GM12878 (cell line): ENCODE measurements around the gene DMXL2.

ENCODE experiments used
- BHLHE40 ChIP-seq, 2 experiments: fragments of 450-650 bp in 1 of 2; IDR thresholded peaks; 2 replicates each; pipeline ENCODE4 v1.6.1; 2011 to 2017; ENCODE audit warnings: low read depth in 2 of 2, borderline replicate concordance in 1 of 2, improper control_type of control experiment in 1 of 2, low read length in 1 of 2, mild to moderate bottlenecking in 1 of 2
- BRCA1 ChIP-seq: IDR thresholded peaks from 2 replicates; pipeline ENCODE4 v1.6.1; 2011; ENCODE audit warnings: low read depth, low read length, improper control_type of control experiment
- CBX5 ChIP-seq: sonication (generic); IDR thresholded peaks from 2 replicates; pipeline ENCODE4 v1.6.1; 2016; ENCODE audit warnings: low read depth, moderate library complexity, mild to moderate bottlenecking, inconsistent platforms
- CREB1 ChIP-seq: IDR thresholded peaks from 2 replicates; pipeline ENCODE4 v1.6.1; 2012; ENCODE audit warnings: low read depth, mild to moderate bottlenecking, inconsistent platforms
- FOXK2 ChIP-seq: fragments of 450-650 bp; IDR thresholded peaks from 2 replicates; pipeline ENCODE4 v1.6.1; 2017; ENCODE audit warnings: mild to moderate bottlenecking, moderate library complexity
- JUND ChIP-seq: IDR thresholded peaks from 2 replicates; pipeline ENCODE4 v1.6.1; 2012; ENCODE audit warnings: low read depth, mild to moderate bottlenecking, low read length, improper control_type of control experiment, moderate library complexity
- POLR2A ChIP-seq: IDR thresholded peaks from 2 replicates; pipeline ENCODE4 v1.6.1; 2011; ENCODE audit warnings: low read depth, mild to moderate bottlenecking, low read length
- SMAD1 ChIP-seq: fragments of 450-650 bp; IDR thresholded peaks from 2 replicates; pipeline ENCODE4 v1.6.1; 2018; ENCODE audit warnings: mild to moderate bottlenecking, low read depth; ENCODE audit not compliant: partially characterized antibody
- YY1 ChIP-seq: IDR thresholded peaks from 2 replicates; pipeline ENCODE4 v1.6.1; 2011; ENCODE audit warnings: low read depth, mild to moderate bottlenecking, low read length
- ZNF24 ChIP-seq: fragments of 450-650 bp; IDR thresholded peaks from 2 replicates; pipeline ENCODE4 v1.6.1; 2017; ENCODE audit warnings: antibody characterized with exemption, mild to moderate bottlenecking
- TF ChIP-seq, protein P1 (sequence below), 3 experiments: IDR thresholded peaks in 2 of 3; conservative IDR thresholded peaks in 1 of 3; 2 replicates each; pipeline ENCODE4 v1.5.1; 2011; ENCODE audit warnings: low read depth in 3 of 3, low read length in 3 of 3, mild to moderate bottlenecking in 3 of 3, control low read depth in 2 of 3, moderate library complexity in 2 of 3, inconsistent platforms in 1 of 3, mixed read lengths in 1 of 3; ENCODE audit not compliant: control insufficient read depth in 2 of 3, insufficient read depth in 1 of 3; ENCODE audit errors: extremely low read depth in 1 of 3

DNA sequence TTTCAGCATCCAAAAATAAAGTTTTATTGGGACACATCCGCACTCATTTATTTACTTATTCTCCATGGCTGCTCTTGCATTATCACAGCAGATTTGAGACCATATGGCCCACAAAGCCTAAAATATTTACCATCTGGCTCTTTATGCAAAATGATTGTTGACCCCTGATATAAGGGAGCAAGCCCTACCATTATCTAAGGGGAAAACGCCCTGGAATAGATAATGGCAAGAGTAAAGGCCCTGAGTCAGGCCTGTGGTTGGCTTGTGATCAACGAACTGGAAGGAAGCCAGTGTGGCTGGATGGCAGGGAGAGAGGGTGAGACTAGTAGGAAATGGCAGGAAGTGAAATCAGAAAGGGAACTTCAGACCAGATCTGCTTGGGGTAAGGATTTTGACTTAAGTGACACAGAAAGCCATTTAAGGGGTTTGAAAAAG is 24.6 kb upstream of the DMXL2 start:
- TF ChIP-seq, protein P1, sequence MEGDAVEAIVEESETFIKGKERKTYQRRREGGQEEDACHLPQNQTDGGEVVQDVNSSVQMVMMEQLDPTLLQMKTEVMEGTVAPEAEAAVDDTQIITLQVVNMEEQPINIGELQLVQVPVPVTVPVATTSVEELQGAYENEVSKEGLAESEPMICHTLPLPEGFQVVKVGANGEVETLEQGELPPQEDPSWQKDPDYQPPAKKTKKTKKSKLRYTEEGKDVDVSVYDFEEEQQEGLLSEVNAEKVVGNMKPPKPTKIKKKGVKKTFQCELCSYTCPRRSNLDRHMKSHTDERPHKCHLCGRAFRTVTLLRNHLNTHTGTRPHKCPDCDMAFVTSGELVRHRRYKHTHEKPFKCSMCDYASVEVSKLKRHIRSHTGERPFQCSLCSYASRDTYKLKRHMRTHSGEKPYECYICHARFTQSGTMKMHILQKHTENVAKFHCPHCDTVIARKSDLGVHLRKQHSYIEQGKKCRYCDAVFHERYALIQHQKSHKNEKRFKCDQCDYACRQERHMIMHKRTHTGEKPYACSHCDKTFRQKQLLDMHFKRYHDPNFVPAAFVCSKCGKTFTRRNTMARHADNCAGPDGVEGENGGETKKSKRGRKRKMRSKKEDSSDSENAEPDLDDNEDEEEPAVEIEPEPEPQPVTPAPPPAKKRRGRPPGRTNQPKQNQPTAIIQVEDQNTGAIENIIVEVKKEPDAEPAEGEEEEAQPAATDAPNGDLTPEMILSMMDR (IDR thresholded peaks at IDR 0.05 in 2 of 3, conservative IDR thresholded peaks at IDR 0.05 in 1 of 3; ENCODE audit: control insufficient read depth in 2 of 3, extremely low read depth in 1 of 3, insufficient read depth in 1 of 3, low read depth in 3 of 3, low read length in 3 of 3), result no peak
- no peak for TF ChIP-seq YY1
- no peak for TF ChIP-seq CREB1
- TF ChIP-seq SMAD1, result no peak
- TF ChIP-seq ZNF24, result no peak
- no peak for TF ChIP-seq CBX5
- TF ChIP-seq POLR2A, result no peak
- no peak for TF ChIP-seq BRCA1
- TF ChIP-seq BHLHE40 (IDR thresholded peaks at IDR 0.05; ENCODE audit: borderline replicate concordance in 1 of 2, low read depth in 2 of 2, low read length in 1 of 2), result no peak
- no peak for TF ChIP-seq JUND
- no peak for TF ChIP-seq FOXK2
